GM18873 (cell line): ENCODE measurements around the gene ACTL10.
A peak's percentile ranks its signal among the peaks of the same experiment; 100 is the strongest.
"Not testable (repeated sequence)": the region's sequence is repeated elsewhere in the genome, so short reads cannot be mapped to it uniquely, and the experiment has no call there.

Experiments
- ATAC-seq: cut with Tn5 transposase; IDR thresholded peaks from one replicate; pipeline ENCODE4 v1.9.1; 2021; ENCODE audit warnings: mild to moderate bottlenecking, moderate library complexity, moderate number of reproducible peaks; ENCODE audit not compliant: unreplicated experiment, low FRiP score

The ACTL10 gene

GRCh38 chr20:33666293-33667244, at the start of gene ACTL10:
Gene ACTL10 (plus strand): TSS chr20:33666943. CDS start chr20:33667498, 555 bp downstream.
- ATAC-seq, result peak; percentile 59

- no peak for ATAC-seq
Measured at GRCh38 chr20:33621717-33622400, 44.9 kb upstream of the ACTL10 start.

GRCh38 chr20:33622705-33623365, 43.9 kb upstream of the ACTL10 start:
- ATAC-seq, result no peak

GRCh38 chr20:33624399-33624798, 42.3 kb upstream of the ACTL10 start:
- ATAC-seq, result no peak

- ATAC-seq, result no peak
Measured at GRCh38 chr20:33626190-33626589, 40.6 kb upstream of the ACTL10 start.

DNA sequence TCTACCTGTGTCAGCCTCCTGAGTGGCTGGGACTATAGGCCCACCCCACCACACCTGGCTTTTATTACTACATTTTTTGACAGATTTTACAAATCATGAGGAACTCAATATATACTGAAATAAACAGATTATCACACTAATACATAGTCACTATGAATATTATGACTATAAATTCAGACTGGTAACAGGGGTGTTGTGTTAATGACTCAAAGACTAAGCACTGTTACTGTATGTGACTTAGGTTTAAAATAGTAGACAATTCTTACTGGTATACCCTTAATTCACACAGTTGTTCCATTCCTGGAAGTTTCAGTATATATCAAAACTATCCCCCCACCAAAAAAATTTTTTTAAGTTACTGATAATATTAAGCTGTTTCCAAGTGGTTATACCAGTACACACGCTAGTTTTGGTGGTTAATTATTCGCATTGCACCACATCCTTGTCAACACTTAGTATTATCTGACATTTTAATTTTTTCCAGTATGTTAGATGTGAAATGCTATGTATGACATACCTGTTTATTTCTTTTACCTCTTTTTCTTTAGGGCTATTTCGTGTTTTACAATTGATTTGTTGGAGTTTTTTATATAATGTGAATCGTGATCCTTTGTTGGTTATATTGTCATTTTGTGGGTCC, 39.0 kb upstream of the ACTL10 start:
- ATAC-seq, result no peak

DNA sequence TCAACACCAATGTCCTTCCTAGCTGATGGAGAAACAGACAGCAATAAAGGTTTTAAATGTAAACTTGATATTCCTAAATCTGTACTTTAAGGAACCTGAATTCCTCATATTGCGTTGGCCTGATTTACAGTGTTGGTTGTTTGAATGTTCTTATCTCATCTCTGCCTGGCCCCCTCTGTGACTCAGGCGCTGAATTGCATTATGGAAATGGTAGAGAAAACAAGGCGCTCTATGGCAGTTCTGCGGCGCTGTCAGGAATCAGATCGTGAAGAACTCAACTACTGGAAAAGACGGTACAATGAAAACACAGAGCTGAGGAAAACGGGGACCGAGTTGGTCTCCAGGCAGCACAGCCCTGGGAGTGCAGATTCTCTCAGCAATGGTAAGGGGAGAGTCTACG, 37.2 kb upstream of the ACTL10 start:
- ATAC-seq, result no peak

DNA sequence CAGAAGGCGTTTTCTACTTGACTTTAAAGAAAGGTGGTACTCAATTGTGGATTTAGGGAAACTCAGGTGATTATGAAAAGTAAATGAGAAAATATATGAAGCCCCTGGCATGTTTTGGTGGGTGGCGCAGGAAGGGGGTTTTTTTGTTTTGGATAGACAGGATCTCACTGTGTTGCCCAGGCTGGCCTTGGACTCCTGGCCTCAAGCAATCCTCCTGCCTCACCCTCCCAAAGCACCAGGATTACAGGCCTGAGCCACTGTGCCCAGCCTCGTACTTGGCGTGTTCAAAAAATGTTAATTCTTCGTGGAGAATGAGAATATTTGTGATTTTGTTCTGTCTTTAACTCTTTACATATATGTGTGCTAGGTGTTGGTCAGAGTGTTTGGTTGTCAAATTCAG, 36.8 kb upstream of the ACTL10 start:
- ATAC-seq, result no peak

DNA sequence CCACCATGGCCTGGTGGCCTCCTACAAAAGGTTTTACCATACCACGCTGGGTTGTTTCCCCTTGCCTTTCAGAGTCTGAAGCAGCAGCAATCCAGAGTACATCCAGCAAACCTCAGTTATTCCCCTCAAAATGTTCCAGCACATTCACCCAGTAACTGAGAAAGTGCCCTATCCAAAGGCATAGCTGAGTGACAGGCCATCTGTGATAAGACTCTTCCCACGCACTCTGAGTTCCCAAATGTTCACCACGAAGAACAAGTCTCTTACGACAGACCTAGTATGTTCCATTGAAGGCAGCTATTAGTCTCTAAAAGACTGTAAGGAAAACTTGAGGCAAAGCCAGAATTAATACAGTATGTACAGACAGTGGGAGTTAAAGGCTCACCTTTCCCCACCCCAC, 36.2 kb upstream of the ACTL10 start:
- no peak for ATAC-seq

DNA sequence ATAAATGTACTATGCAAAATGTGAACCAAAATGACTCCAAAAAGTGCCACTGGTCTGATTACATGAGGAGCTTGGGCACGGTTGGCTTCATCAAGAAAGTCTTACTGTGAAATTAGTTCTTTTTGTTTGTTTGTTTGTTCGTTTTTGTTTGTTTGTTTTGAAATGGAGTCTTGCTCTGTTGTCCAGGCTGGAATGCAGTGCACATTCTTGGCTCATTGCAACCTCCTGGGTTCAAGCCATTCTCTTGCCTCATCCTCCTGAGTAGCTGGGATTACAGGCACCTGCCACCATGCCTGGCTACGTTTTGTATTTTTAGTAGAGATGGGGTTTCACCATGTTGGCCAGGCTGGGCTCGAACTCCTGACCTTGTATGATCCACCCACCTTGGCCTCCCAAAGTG, 34.8 kb upstream of the ACTL10 start:
- not testable (repeated sequence) for ATAC-seq

DNA sequence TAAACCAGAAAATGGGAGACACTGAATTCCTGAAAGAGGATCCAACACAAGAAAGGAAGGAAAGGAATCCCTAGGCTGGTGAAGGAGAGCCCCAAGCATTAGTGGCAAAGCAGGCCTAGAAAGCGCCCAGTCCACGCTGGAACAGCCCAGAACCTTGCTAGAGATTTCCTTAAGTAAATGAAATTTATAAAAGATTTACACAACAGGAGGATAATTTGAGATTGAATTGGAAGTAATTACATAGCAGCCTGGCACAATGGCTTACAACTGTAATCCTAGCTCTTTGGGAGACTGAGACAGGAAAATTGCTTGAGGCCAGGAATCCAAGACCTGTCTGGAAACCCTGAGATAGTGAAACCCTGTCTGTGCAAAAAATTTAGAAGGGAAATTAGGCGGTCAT, 31.4 kb upstream of the ACTL10 start:
- no peak for ATAC-seq

GRCh38 chr20:33636776-33637175, 30.0 kb upstream of the ACTL10 start:
- no peak for ATAC-seq

DNA sequence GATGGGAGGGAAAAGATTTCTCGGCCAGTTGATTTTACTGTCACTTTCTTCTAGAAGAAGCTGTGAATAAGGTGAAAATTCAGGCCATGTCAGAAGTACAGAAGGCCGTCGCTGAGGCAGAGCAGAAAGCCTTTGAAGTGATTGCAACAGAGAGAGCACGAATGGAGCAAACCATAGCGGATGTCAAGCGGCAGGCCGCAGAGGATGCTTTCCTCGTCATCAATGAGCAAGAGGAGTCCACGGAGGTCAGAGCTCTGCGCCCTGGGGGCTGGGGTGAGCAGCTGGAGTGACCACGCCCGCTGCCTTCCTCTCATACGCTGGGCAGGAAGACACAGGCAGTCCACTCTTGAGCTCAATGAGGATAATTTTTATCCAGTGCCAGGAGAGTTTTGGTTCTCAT, 26.5 kb upstream of the ACTL10 start:
- no peak for ATAC-seq

GRCh38 chr20:33644313-33645071, 22.3 kb upstream of the ACTL10 start:
- no peak for ATAC-seq

DNA sequence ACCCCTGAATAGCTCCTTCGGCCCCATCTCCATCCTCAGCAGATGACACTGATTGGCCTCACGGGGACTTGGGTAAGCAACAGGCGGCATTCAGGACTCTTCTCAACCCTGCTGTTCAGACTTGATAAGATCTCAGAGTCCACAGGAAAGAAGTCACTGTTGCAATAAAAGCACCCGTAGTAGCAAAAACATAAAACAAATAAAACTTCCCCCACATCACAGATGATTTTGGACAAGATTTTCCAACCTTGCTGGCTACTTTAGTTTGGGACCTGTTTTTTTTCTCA, 21.7 kb upstream of the ACTL10 start:
- no peak for ATAC-seq

DNA sequence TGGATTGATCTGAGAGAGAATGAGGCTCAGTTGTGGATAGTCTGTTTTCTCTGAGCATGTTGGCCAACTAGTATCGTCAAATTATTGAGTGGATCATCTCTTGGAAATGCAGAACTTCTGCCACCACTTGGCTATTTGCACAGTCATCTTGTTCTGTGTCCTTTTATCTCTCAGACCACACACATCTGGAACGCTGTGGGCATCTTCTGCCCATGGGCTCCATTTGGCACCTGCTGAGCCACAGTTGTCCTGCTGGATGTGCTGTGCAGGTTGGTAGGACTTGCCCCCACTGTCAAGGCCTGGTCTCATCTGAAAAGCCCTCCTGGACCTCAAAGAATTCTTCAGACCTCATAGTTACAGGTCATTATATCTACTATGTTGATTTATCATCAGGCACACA, 21.3 kb upstream of the ACTL10 start:
- ATAC-seq, result no peak

DNA sequence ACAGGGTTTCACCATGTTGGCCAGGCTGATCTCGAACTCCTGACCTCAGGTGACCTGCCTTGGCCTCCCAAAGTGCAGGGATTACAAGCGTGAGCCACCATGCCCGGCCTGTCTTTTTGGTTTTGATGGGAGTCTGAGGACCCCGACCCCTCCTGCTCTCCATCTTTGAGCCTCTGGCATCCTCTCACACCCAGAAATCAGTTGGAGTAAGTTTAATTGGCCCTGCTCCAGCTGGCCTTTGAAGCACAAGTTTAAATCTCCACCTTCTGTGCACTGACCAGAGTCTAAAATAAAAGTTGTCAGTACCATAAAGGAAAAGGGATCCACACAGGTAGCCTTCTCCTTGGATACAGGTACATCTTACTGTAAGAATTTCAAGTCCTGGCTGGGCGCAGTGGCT, 20.6 kb upstream of the ACTL10 start:
- ATAC-seq, result no peak

GRCh38 chr20:33646959-33647602, 19.7 kb upstream of the ACTL10 start:
- ATAC-seq, result not testable (repeated sequence)

DNA sequence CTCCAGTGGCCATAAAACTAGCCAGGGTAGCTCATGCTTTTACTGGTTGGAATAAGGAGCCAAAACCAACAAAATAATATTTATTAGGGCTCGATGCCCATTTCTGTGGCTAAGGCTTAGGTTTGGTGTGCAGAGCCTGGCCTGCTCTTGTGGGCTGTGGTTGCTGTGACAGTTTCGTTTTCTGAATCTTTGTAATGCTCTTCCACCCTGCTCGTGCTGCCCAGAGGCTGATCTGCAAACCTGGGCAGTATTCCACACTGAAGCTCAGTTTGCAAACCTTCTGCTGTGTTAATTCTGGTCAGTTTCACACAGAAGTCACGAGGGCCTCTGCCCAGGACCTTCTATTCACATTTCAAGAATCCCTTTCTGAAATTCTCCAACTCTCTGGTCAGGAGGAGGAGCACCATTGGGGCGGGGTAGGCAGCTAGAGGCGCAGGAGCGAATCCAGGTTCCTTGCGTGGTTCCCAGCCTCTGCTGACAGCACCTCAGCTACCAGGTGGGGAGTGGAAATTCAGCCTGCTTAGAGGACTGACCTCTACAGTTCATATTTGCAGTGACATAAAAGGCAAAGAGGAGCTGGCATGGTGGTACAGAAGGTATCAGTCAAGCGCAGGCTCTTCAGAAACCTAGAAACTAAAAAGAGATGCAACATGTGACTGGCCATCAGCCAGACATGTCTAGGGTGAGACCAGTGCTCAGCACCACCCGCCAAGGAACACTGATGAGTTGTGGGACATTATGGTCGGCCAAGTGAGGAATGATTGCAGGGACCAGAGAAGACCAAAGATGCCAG, 18.9 kb upstream of the ACTL10 start:
- no peak for ATAC-seq
